K562 (cell line): ENCODE measurements around the gene PNPO. TPM values are rescaled to one million over a fixed set of nuclear protein-coding genes. Genes with fewer than 3 reads are reported as not detected.

Experiments used
- ASH1L ChIP-seq: fragments of 450-650 bp; IDR thresholded peaks from 2 replicates; pipeline ENCODE4 v1.6.1; 2018; ENCODE audit warnings: borderline replicate concordance, mild to moderate bottlenecking, low read depth; ENCODE audit not compliant: partially characterized antibody
- ATF1 ChIP-seq, 2 experiments: fragments of 450-650 bp in 1 of 2; IDR thresholded peaks; 2 replicates each; pipeline ENCODE4 v1.6.1; 2016; ENCODE audit warnings: missing compliant biosample characterization in 1 of 2, missing genetic modification characterization in 1 of 2
- CEBPB ChIP-seq: fragments of 450-650 bp; IDR thresholded peaks from 2 replicates; pipeline ENCODE4 v1.6.1; 2016; ENCODE audit warnings: missing genetic modification characterization, missing compliant biosample characterization
- DMBX1 ChIP-seq: fragments of 250-450 bp; sonication (Bioruptor Pico); IDR thresholded peaks from 2 replicates; pipeline ENCODE4 v1.8.0; 2022; ENCODE audit warnings: inconsistent platforms, mild to moderate bottlenecking, moderate library complexity, borderline replicate concordance
- E2F3 ChIP-seq: fragments of 250-450 bp; sonication (Bioruptor Pico); IDR thresholded peaks from 2 replicates; pipeline ENCODE4 v1.4.0; 2020; ENCODE audit warnings: mild to moderate bottlenecking
- EGR1 ChIP-seq: fragments of 450-650 bp; conservative IDR thresholded peaks from 2 replicates; pipeline ENCODE4 v1.6.1; 2017; ENCODE audit warnings: mild to moderate bottlenecking
- EHMT2 ChIP-seq: fragments of 450-650 bp; IDR thresholded peaks from 2 replicates; pipeline ENCODE4 v1.6.1; 2018; ENCODE audit warnings: antibody characterized with exemption
- ELF4 ChIP-seq: fragments of 450-650 bp; formaldehyde crosslinking; IDR thresholded peaks from 2 replicates; pipeline ENCODE4 v1.4.0; 2022; ENCODE audit warnings: missing genetic modification characterization
- ETV1 ChIP-seq: fragments of 450-650 bp; conservative IDR thresholded peaks from 2 replicates; pipeline ENCODE4 v1.6.1; 2016; ENCODE audit warnings: missing genetic modification characterization, control low read depth, low read depth, missing compliant biosample characterization
- FOS ChIP-seq: IDR thresholded peaks from 3 replicates; pipeline ENCODE4 v1.6.1; 2011; ENCODE audit not compliant: insufficient read length; ENCODE audit errors: extremely low read depth
- GTF2E2 ChIP-seq: fragments of 200-800 bp; sonication (Bioruptor generic); IDR thresholded peaks from 2 replicates; pipeline ENCODE4 v1.6.1; 2016; ENCODE audit warnings: missing genetic modification characterization, missing compliant biosample characterization
- KHSRP ChIP-seq: fragments of 450-650 bp; IDR thresholded peaks from 2 replicates; pipeline ENCODE4 v1.6.1; 2017
- MAZ ChIP-seq, 2 experiments: fragments of 450-650 bp in 1 of 2; sonication (generic) in 1 of 2; formaldehyde crosslinking; IDR thresholded peaks in 1 of 2; conservative IDR thresholded peaks in 1 of 2; 2 replicates each; pipeline versions ENCODE4 v1.4.0 to v1.5.0; 2020; ENCODE audit warnings: mild to moderate bottlenecking in 1 of 2, missing genetic modification reagents in 1 of 2
- MCM7 ChIP-seq, 2 experiments: fragments of 450-650 bp; IDR thresholded peaks; 2 replicates each; pipeline ENCODE4 v1.6.1; 2016 to 2018
- NFYB ChIP-seq: IDR thresholded peaks from 2 replicates; pipeline ENCODE4 v1.6.1; 2011; ENCODE audit warnings: mild to moderate bottlenecking, moderate library complexity; ENCODE audit not compliant: insufficient read length; ENCODE audit errors: extremely low read depth
- POLR2H ChIP-seq: IDR thresholded peaks from 2 replicates; pipeline ENCODE4 v1.6.1; 2016; ENCODE audit warnings: missing genetic modification characterization, low read depth, mild to moderate bottlenecking, control low read depth, missing compliant biosample characterization, moderate library complexity
- RBM14 ChIP-seq: fragments of 200-400 bp; formaldehyde crosslinking; IDR thresholded peaks from 2 replicates; pipeline ENCODE4 v1.6.1; 2018; ENCODE audit warnings: low read depth, mild to moderate bottlenecking, low read length, moderate library complexity, borderline replicate concordance; ENCODE audit not compliant: insufficient read depth
- SAP30 ChIP-seq: fragments of 200-600 bp; sonication (generic); IDR thresholded peaks from 2 replicates; pipeline ENCODE4 v1.6.1; 2012; ENCODE audit warnings: borderline replicate concordance, low read depth, mild to moderate bottlenecking, moderate library complexity, low read length, control low read depth, inconsistent platforms; ENCODE audit not compliant: insufficient read depth, poor library complexity, severe bottlenecking
- SIX5 ChIP-seq, 2 experiments: IDR thresholded peaks; 2 replicates each; pipeline ENCODE4 v1.6.1; 2011; ENCODE audit warnings: low read length in 2 of 2, borderline replicate concordance in 1 of 2, low read depth in 1 of 2, mild to moderate bottlenecking in 1 of 2, moderate library complexity in 1 of 2; ENCODE audit not compliant: insufficient read depth in 1 of 2
- SMARCE1 ChIP-seq: fragments of 450-650 bp; IDR thresholded peaks from 2 replicates; pipeline ENCODE4 v1.7.1; 2016; ENCODE audit warnings: mild to moderate bottlenecking
- U2AF1 ChIP-seq: fragments of 200-400 bp; formaldehyde crosslinking; optimal IDR thresholded peaks from 2 replicates; pipeline ENCODE3; 2017; ENCODE audit warnings: mild to moderate bottlenecking, low read depth, low read length, moderate library complexity
- ZNF324 ChIP-seq: fragments of 250-450 bp; sonication (Bioruptor Pico); IDR thresholded peaks from 2 replicates; pipeline ENCODE4 v1.4.0; 2020; ENCODE audit warnings: mild to moderate bottlenecking
- ZNF444 ChIP-seq: fragments of 250-450 bp; sonication (Bioruptor Pico); IDR thresholded peaks from 2 replicates; pipeline ENCODE4 v1.4.0; 2020; ENCODE audit warnings: mild to moderate bottlenecking, moderate library complexity
- ZNF644 ChIP-seq: fragments of 200-800 bp; sonication (Bioruptor generic); IDR thresholded peaks from 2 replicates; pipeline ENCODE4 v1.6.1; 2016; ENCODE audit warnings: low read depth, missing genetic modification characterization, missing compliant biosample characterization
- polyA plus RNA-seq, 8 experiments: library from polyadenylated mRNA; depleted of rRNA in 4 of 8; stranded (reverse) in 5 of 8; unstranded in 3 of 8; fragments of >200 nt; fragmentation: Nextera tagmentation in 2 of 8; fragmentation: Illumina TruSeq in 1 of 8; extraction: Ambion mirVana in 2 of 8; extraction: Trizol in 1 of 8; gene quantifications; 2 replicates each; pipeline versions ENCODE4 v1.2.1 to v1.2.3, GENCODE V29; 2011 to 2014; ENCODE audit warnings: inconsistent platforms in 1 of 8, missing spikeins in 1 of 8
- total RNA-seq, 7 experiments: library from RNA; depleted of rRNA in 6 of 7; stranded (reverse); fragments of >200 nt in 6 of 7; fragmentation: Illumina TruSeq in 2 of 7; extraction: Trizol in 2 of 7; gene quantifications; 2 replicates each; pipeline versions ENCODE4 v1.2.1 to v1.2.3, GENCODE V29; 2011 to 2021; ENCODE audit warnings: low replicate concordance in 1 of 7
- TF ChIP-seq, protein P1 (sequence below): fragments of 450-650 bp; formaldehyde crosslinking; IDR thresholded peaks from 2 replicates; pipeline ENCODE4 v1.4.0; 2022; ENCODE audit warnings: mild to moderate bottlenecking, moderate library complexity
- TF ChIP-seq, protein P2 (sequence below): fragments of 450-650 bp; IDR thresholded peaks from 2 replicates; pipeline ENCODE4 v1.6.1; 2016; ENCODE audit warnings: borderline replicate concordance

The PNPO gene
- total and polyA plus RNA-seq, 9 of the 15 experiments (the other 6 are each of a cell fraction or from before 2014, with no cell fraction given): 16.6 to 39.0 (median 27.4) TPM

DNA sequence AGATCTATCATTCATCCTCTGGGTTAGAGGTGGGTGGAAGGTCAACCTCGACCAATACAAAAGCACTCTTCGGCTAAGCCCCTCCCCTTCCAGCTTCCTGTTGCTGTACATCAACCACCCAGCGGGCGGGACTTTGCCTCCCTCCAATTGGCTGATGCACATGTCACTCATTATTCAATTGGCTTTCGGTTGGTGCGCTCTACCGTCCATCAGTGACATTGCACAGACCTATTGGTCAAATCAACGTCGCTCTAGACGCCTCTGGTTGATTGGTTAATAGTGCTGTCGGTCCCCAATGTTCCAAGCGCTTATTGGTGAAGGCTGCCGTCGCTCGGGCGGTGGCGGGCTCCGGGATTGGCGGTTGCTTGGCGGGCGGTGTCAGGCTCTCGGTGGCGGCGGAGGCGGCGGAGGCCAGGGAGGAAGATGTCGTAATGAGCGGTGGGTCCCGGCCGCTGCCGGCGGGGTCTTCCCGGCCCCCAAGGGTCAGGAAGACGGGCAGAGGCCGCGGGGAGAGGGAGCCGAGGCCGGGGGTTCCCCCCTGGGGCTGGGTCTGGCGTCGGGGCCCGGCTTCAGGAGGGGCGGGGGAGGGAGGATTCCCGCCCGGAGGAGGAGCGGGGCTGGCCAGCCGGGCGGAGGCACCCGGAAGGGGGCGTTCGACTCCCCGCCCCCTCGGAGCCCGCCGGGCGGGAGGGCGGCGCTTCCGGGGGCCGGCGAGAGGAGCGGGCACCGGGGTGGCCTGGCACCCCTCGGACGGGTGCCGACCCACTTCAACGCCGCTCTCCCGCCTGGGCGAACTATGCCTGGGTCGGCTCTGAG is 45.3 kb upstream of the PNPO start, which contains the start of gene SP2 (continued):
- peak; percentile 76 for TF ChIP-seq EGR1
- peak; percentile 38 for TF ChIP-seq U2AF1
- TF ChIP-seq ASH1L: peak; percentile 100
- no peak for TF ChIP-seq EHMT2
- peak; percentile 82 for TF ChIP-seq ETV1
- no peak for TF ChIP-seq GTF2E2 (tag)
- TF ChIP-seq SAP30: peak; percentile 78
- peak; percentile 64; the same call in 1 of the 2 replicates for TF ChIP-seq SMARCE1
- TF ChIP-seq ELF4 (CRISPR knock-in tag): peak; percentile 63; the same call in 1 of the 2 replicates
- peak in 1 of 2 experiments; percentile 5; a peak in 1 of 4 replicates for TF ChIP-seq SIX5 (IDR thresholded peaks at IDR 0.05; ENCODE audit: borderline replicate concordance in 1 of 2, insufficient read depth in 1 of 2, low read depth in 1 of 2, low read length in 2 of 2)
- TF ChIP-seq ZNF644 (tag): no peak
- 0 out of 2 replicates have a peak, but pooled peaks have one; percentile 25 for TF ChIP-seq ZNF324 (CRISPR knock-in tag)
- TF ChIP-seq MAZ (CRISPR knock-in tag; conservative IDR thresholded peaks at IDR 0.05 in 1 of 2, IDR thresholded peaks at IDR 0.05 in 1 of 2): peak; percentile 98
- peak; percentile 95 for TF ChIP-seq CEBPB
- TF ChIP-seq DMBX1 (CRISPR knock-in tag): peak; percentile 46; the same call in 1 of the 2 replicates
- 0 out of 2 replicates have a peak, but pooled peaks have one; percentile 10 for TF ChIP-seq RBM14
- TF ChIP-seq KHSRP: peak; percentile 65; the same call in 1 of the 2 replicates
- TF ChIP-seq, protein P1, sequence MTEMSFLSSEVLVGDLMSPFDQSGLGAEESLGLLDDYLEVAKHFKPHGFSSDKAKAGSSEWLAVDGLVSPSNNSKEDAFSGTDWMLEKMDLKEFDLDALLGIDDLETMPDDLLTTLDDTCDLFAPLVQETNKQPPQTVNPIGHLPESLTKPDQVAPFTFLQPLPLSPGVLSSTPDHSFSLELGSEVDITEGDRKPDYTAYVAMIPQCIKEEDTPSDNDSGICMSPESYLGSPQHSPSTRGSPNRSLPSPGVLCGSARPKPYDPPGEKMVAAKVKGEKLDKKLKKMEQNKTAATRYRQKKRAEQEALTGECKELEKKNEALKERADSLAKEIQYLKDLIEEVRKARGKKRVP (CRISPR knock-in tag): 0 out of 2 replicates have a peak, but pooled peaks have one; percentile 23
- peak; percentile 54 for TF ChIP-seq POLR2H
- TF ChIP-seq ZNF444 (CRISPR knock-in tag): no peak
- TF ChIP-seq, protein P2, sequence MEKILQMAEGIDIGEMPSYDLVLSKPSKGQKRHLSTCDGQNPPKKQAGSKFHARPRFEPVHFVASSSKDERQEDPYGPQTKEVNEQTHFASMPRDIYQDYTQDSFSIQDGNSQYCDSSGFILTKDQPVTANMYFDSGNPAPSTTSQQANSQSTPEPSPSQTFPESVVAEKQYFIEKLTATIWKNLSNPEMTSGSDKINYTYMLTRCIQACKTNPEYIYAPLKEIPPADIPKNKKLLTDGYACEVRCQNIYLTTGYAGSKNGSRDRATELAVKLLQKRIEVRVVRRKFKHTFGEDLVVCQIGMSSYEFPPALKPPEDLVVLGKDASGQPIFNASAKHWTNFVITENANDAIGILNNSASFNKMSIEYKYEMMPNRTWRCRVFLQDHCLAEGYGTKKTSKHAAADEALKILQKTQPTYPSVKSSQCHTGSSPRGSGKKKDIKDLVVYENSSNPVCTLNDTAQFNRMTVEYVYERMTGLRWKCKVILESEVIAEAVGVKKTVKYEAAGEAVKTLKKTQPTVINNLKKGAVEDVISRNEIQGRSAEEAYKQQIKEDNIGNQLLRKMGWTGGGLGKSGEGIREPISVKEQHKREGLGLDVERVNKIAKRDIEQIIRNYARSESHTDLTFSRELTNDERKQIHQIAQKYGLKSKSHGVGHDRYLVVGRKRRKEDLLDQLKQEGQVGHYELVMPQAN: no peak
- TF ChIP-seq MCM7 (IDR thresholded peaks at IDR 0.05): no peak
- TF ChIP-seq FOS: peak; percentile 100
- peak; percentile 75 for TF ChIP-seq E2F3 (CRISPR knock-in tag)
- TF ChIP-seq NFYB: peak; percentile 99
- peak; percentile 60; the same call in 1 of the 2 replicates for TF ChIP-seq ATF1 (CRISPR knock-in tag; IDR thresholded peaks at IDR 0.05)
- peak; percentile 100 for TF ChIP-seq ATF1 (tag; IDR thresholded peaks at IDR 0.05)
